Right lobe of liver (tissue), 6 donors: Measurements from ENCODE around the gene MAL. TPM values are rescaled to one million over a fixed set of nuclear protein-coding genes. Genes with fewer than 3 reads are reported as not detected.

ENCODE experiments used
- ATAC-seq, 4 donors: fragments of 200-7000 bp; cut with Tn5 transposase; one replicate each; pipeline ENCODE4 v1.9.1; 2020; ENCODE audit warnings: mild to moderate bottlenecking in 4 of 4, moderate library complexity in 4 of 4
- DNase-seq, 3 donors: peaks; one replicate each; pipeline ENCODE4 v3.0.0-alpha.2; 2020
- H3K27ac ChIP-seq, 3 donors: fragments of 200-600 bp; one replicate each; pipeline ENCODE4 v1.8.0; 2022
- H3K27me3 ChIP-seq, 2 donors: fragments of 200-600 bp; one replicate each; pipeline ENCODE4 v1.8.0; 2022
- H3K36me3 ChIP-seq, 4 donors: fragments of 200-600 bp; sonication (generic) in 1 of 4; one replicate each; pipeline versions ENCODE4 v1.5.1 to v1.8.0; 2017 to 2022; ENCODE audit warnings: control low read depth in 1 of 4
- H3K4me1 ChIP-seq, 4 donors: fragments of 200-600 bp; sonication (generic) in 1 of 4; one replicate each; pipeline versions ENCODE4 v1.5.1 to v1.8.0; 2017 to 2022; ENCODE audit warnings: control low read depth in 1 of 4
- H3K4me3 ChIP-seq, 3 donors: fragments of 200-600 bp; one replicate each; pipeline ENCODE4 v1.8.0; 2022
- H3K9me3 ChIP-seq, 4 donors: fragments of 200-600 bp; sonication (generic) in 1 of 4; one replicate each; pipeline versions ENCODE4 v1.5.1 to v1.8.0; 2017 to 2022; ENCODE audit warnings: control low read depth in 1 of 4
- POLR2A ChIP-seq: fragments of 450-650 bp; IDR thresholded peaks from one replicate; pipeline ENCODE4 v1.6.1; 2017; ENCODE audit warnings: antibody characterized with exemption, mild to moderate bottlenecking
- WGBS: methylation state at CpG from one replicate; pipeline ENCODE4 v1.1.6; 2018; ENCODE audit warnings: low coverage, low lambda C conversion rate; ENCODE audit not compliant: insufficient coverage; ENCODE audit errors: missing lambda C conversion rate; 5-methylcytosine and 5-hydroxymethylcytosine counted together
- intact Hi-C, 2 donors: fragments of 100-400 bp; cut with DNase I; formaldehyde crosslinking; loops; one replicate each; pipeline versions ENCODE4 v1.11.2 to v1.14.1; 2022
- total RNA-seq, 6 experiments: library from RNA; depleted of rRNA in 2 of 6; stranded (reverse); fragments of >200 nt in 2 of 6; fragmentation: NEBNext Ultra II Directional in 3 of 6; extraction: Animal tissue kit (Norgen Biotek cat#: 25700) in 3 of 6; gene quantifications; one replicate each; pipeline versions ENCODE4 v1.1.0 to v1.2.4, GENCODE V29; 2016 to 2023
- TF ChIP-seq, protein P1 (sequence below), 4 donors: fragments of 200-600 bp in 3 of 4; fragments of 450-650 bp in 1 of 4; IDR thresholded peaks; one replicate each; pipeline versions ENCODE4 v1.5.1 to v1.8.0; 2016 to 2022; ENCODE audit warnings: antibody characterized with exemption in 4 of 4, mild to moderate bottlenecking in 2 of 4
- donor health status: DM: no; HTN: yes; CAD: no.
- donor health status: DM: no; HTN: no; CAD: no.
- donor health status: DM: no; HTN: no; CAD: no.
- donor health status: DM: no; HTN: yes; CAD: no.
- donor health status: DM: no; HTN: yes; CAD: no.

Gene MAL
- total RNA-seq, 6 experiments from 2014 or later = 0.24 TPM; not detected in 5

DNA sequence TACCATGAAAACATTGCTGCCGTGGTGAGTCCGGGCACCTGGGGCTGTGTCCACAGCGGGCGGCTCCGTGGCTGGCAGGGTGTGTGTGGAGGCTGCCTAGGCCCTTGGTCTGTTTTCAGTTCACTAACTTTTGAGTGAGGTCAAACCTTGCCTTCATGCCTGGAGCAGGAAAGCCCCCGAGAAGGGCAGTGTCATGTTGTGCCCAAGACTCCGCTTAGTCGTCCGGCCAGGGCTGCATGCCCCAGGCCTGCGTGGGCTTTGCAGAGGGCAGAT lies 24.1 kb downstream of the MAL start:
- Histone ChIP-seq H3K27ac (no peak overlapping the region), H3K9me3 (no peaks in the 10 kb centered on the region), H3K36me3 (no peaks in the 10 kb centered on the region), H3K27me3 (no peaks in the 10 kb centered on the region), H3K4me3 (no peak overlapping the region), H3K4me1 (no peaks in the 10 kb centered on the region)
- intact Hi-C loops = no loop called here
- DNase-seq (no peak), ATAC-seq (no peak)
- TF ChIP-seq, protein P1, sequence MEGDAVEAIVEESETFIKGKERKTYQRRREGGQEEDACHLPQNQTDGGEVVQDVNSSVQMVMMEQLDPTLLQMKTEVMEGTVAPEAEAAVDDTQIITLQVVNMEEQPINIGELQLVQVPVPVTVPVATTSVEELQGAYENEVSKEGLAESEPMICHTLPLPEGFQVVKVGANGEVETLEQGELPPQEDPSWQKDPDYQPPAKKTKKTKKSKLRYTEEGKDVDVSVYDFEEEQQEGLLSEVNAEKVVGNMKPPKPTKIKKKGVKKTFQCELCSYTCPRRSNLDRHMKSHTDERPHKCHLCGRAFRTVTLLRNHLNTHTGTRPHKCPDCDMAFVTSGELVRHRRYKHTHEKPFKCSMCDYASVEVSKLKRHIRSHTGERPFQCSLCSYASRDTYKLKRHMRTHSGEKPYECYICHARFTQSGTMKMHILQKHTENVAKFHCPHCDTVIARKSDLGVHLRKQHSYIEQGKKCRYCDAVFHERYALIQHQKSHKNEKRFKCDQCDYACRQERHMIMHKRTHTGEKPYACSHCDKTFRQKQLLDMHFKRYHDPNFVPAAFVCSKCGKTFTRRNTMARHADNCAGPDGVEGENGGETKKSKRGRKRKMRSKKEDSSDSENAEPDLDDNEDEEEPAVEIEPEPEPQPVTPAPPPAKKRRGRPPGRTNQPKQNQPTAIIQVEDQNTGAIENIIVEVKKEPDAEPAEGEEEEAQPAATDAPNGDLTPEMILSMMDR (IDR thresholded peaks at IDR 0.05) = no peak
- TF ChIP-seq POLR2A = no peak
- WGBS = 76% methylated on average over 5 of the region's 10 CpGs

DNA sequence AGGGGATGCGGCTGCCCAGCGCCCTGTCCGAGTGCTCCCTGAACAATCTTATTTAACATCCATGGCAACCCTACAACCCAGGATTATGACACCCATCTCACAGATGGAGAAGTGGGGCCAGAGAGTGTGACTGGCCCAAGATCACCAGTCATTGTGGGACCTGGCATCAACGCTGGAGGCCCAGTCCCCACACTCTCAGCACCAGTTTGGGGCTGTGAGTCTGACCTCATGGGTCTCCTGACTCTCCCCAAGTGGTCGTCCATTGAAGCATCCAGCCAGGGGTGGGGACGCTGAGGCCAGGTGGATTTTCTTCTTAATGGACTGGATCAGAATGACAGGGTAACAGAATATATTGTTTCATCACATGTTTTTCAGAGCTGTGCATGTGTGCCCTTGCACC lies 24.5 kb downstream of the MAL start:
- TF ChIP-seq, protein P1 (IDR thresholded peaks at IDR 0.05) = no peak
- TF ChIP-seq POLR2A = no peak
- Histone ChIP-seq H3K27me3 (no peaks in the 10 kb centered on the region), H3K9me3 (no peaks in the 10 kb centered on the region), H3K27ac (no peak overlapping the region), H3K4me3 (no peak overlapping the region), H3K4me1 (no peaks in the 10 kb centered on the region), H3K36me3 (no peaks in the 10 kb centered on the region)
- WGBS = 80% methylated on average over 3 of the region's 6 CpGs
- no peak for ATAC-seq
- intact Hi-C loops = no loop called here
- no peak for DNase-seq

DNA sequence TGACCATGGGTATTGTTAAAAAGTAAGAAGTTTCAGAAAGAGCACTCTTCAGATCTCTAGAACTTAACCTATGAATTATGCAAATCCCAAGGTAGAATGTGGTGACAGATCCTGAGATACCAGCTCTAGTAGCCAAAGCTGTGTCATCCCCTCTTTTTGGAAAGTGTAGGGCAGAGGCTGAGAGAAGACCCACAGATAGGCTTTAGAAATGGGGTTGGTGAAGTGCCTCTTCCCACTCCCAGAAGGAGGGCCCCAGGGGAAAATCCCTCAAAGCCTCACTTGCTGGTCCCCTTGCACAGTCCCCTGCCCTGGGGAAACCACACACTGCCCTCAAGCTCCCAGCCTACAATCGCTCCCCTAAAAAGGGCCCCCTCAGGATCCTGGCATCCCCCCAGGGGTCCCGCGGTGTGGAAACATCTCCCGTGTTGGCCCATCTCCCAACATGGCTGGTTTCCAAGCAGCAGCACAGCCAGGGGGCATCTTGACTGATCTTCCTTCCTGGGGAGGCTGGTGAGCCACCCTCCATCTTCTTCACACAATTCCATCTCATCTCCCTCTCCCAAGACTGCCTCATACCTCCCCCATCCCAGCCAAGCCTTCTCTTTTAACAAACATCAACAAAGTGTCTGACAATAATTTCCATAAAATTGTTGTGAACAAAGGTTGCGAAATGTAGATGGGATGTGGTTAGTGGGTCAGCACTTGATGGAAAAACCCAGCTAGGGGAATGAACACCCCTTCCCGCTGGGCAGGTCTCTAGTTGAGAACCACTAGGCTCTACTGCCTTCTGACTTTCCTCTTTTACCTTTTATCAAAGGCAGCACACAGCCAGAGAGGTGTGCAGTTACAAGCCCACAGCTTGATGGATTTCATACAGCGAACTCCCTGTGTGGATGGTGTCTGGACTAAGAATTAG lies 25.1 kb downstream of the MAL start:
- H3K4me3 ChIP-seq = no peak overlapping the region
- ATAC-seq (no peak), DNase-seq (no peak)
- no peaks in the 10 kb centered on the region for H3K4me1 ChIP-seq
- H3K36me3 ChIP-seq = no peaks in the 10 kb centered on the region
- WGBS = 63% methylated on average over 3 of the region's 7 CpGs
- no peaks in the 10 kb centered on the region for H3K9me3 ChIP-seq
- H3K27ac ChIP-seq = no peak overlapping the region
- intact Hi-C loops = no loop called here
- H3K27me3 ChIP-seq = no peaks in the 10 kb centered on the region
- TF ChIP-seq, protein P1 (IDR thresholded peaks at IDR 0.05) = no peak
- no peak for TF ChIP-seq POLR2A

DNA sequence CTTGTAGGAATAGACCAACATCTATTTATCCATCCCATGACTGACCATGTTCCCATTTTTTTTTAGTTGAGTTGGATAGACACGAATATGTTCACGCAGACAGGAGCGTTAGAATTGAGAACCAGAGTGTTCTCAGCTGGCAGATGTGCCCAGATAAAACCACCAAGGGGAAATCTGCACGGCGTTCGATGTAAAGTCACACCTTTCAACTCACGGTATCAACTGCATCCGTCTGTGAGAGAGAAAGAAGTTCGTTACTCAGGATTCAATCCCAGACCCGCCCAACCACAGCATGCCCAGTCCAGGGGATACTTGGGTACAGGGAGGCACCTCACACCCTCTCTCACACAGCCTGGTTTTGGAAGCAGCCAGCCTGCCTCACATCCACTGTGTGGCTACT lies 26.1 kb downstream of the MAL start:
- DNase-seq = no peak
- no peaks in the 10 kb centered on the region for H3K4me1 ChIP-seq
- H3K36me3 ChIP-seq = no peaks in the 10 kb centered on the region
- no peaks in the 10 kb centered on the region for H3K27me3 ChIP-seq
- H3K27ac ChIP-seq = no peak overlapping the region
- H3K9me3 ChIP-seq = no peaks in the 10 kb centered on the region
- H3K4me3 ChIP-seq = no peak overlapping the region
- WGBS = 71% methylated on average over 8 of the region's 10 CpGs
- no peak for ATAC-seq
- TF ChIP-seq, protein P1 (IDR thresholded peaks at IDR 0.05) = no peak
- intact Hi-C loops = no loop called here
